HG03175 (cell line): ENCODE results near the gene EHBP1.

Experiments
- ATAC-seq: cut with Tn5 transposase; IDR thresholded peaks from one replicate; pipeline ENCODE4 v1.9.1; 2021; ENCODE audit warnings: mild to moderate bottlenecking, moderate library complexity; ENCODE audit not compliant: unreplicated experiment

EHBP1 gene

GRCh38 chr2:63047321-63048279 is 342.1 kb downstream of the EHBP1 start:
- no peak for ATAC-seq

DNA sequence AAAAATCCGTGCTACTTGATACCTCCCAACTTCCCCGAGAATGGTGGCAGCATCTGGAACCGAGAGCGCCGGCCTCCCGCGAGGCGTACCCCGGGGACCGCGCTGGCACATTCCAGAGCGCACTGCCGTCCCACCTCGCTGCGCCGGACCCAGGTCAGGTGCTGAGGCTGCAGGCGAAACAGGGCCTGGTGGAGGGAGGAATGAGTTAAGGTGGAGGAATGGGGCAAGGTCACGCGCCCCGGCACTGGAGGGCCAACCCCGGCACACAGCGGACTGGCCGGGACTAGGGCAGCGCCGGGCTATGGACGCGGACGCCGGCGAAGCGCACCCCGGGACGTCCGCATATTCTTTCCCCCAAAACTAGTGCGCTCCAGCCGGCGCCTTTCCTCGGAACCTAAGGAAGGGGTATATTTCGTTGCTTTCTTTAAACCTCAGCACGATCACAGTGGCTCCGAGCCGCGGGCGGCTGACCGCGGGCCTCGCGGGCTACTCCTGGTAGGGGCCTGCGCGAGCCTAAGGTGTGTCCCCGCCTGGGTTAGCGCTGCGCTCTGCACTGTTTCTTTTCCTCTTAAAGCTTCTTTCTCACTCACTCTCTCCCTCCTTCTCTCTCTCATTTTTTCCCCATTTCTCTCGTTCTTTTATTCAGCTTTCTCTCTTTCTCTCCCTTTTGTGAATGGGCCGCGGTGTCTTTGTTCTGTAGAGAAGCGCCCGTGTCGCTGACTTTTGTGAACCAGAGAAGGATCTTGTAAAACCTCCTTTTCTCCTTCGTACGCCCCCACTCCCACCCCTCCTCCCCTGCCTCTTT is 343.1 kb downstream of the EHBP1 start:
- no peak for ATAC-seq

- ATAC-seq: no peak
Measured at GRCh38 chr2:63049211-63049969, 343.9 kb downstream of the EHBP1 start.

DNA sequence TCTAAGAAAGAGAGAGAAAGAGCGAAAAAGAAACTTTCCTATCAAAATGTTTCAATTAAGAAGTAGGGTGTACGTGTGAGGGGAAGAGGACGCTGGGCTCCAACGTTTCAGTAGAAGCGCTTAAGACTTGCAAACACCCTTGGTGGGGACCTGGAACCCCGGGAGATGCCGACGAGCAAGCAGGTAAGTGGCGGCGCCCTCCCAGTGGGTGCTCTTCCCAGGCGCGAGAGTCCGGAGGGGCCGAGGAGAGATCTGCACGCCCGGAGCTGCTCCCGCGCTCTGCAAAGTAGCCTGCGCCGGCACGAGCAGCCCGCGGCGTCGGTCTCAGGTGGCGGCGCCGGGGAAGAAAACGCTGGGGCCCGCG is 344.4 kb downstream of the EHBP1 start:
- peak; percentile 29 for ATAC-seq

- peak; percentile 77 for ATAC-seq
Measured at GRCh38 chr2:63050334-63051041, 345.0 kb downstream of the EHBP1 start, which contains the start of gene OTX1. OTX1 (plus strand) TSS chr2:63050830; CDS start chr2:63052991, 2,161 bp downstream.

DNA sequence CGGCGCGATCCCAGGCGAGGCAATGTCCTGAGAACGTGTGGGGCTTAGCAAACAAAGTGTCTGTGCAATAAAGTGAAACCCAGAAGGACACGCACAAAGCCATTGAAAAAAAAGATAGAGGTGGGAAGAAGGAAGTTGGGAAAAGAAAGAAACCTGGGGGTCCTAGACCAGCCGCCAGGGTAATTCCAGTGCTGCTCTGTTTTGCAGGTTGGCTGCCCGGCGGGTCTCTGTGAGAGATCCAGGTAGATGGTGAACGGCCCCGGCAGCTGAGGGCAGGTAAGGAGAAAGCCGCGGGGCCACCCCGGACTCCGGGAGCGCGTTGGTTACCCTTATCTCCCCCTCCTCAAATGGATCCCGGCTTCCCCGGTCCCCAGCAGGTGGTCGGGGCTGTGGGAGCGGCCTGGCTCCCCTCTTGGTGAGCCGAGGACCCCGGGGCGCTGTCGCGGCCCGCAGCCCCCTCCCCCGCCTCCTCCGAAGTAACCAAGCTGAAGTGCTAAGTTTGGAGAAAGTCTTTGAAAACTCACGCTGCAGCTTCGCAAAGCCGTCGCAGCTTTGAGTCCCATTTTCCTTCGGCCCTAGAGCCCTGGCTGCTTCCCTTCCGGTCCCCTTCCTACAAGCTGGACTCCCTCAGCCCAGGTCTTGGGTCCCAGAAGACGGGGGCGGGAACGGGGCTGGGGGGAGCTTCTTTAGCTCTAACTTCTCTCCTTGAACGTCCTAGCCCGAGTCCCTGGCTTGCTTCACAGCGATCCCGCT is 345.7 kb downstream of the EHBP1 start:
- no peak for ATAC-seq

DNA sequence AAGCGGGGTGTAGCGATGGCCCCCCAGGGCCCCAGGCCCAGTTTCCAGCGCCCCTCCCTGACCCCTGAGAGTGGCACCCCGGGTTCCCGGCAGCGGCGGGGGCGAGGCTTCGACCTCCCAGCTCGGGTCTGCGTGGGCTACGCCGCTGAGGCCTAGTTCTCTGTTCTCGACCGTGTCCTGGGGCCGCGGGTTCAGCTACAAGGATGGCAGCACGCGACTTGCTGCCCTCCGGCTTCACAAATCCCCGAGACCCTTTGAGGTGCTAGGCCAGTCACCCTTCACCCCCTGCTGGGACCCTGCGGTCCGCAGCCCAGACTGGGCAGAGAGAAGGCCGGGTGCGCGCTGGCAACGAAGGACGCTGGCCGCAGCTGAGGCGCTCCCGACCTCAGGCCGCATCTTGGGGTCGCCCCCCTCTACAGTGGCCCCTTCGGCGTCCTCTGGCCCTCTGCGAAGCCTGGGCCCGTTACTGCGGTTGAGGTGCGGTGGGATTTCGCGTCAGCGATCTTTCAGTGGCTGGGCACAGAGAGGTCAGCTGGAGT is 346.4 kb downstream of the EHBP1 start:
- ATAC-seq: no peak

GRCh38 chr2:63052411-63053080 is 347.0 kb downstream of the EHBP1 start:
- no peak for ATAC-seq

GRCh38 chr2:63053081-63053888 is 347.8 kb downstream of the EHBP1 start:
- no peak for ATAC-seq

DNA sequence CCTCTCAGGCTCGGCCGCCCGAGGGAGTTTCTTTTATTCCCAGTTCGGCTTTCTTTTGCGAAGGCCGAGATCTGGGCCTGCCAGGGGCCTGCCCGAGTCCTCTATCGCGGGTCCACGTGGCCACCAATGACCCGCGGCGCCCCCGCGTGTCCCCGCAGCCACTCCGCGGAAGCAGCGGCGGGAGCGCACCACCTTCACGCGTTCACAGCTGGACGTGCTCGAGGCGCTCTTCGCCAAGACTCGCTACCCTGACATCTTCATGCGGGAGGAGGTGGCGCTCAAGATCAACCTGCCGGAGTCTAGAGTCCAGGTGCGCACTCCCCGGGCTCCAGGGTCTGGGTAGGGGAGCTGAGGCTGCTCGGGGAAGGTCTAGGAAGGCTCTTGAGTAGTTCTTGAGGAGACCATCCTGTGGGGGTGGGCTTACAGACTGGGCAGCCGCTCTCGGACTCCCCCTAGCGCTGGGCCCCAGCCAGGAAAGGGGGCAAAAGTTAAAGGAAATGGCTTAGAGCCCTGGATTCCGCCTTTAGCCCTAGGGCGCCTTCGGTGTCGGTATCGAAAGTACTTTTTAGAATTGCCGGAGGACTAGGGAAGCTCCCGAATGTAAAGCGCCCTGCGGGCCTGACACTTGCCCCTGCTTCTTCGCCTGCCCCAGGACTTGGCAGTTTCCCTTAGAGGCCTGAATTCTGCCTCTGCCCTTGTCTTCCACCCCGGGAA is 348.5 kb downstream of the EHBP1 start:
- no peak for ATAC-seq

DNA sequence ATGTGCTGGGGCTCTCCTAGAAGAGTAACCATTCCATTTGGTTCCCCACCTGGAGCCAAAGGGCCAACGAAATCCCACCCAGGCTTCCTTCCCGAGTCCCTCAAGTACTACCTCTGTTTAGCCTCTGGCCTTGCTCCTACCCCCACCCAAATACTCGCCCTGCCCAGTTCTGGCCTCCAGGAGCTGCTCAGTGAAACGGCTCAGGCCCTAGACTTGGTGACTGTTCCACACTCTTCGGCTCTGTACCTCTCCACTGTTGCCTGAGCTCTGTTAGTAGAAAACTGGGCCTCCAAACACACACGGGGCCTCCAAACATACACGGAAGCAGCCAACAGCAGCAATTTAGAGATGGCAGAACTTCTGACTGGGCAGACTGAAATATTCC is 349.3 kb downstream of the EHBP1 start:
- no peak for ATAC-seq

DNA sequence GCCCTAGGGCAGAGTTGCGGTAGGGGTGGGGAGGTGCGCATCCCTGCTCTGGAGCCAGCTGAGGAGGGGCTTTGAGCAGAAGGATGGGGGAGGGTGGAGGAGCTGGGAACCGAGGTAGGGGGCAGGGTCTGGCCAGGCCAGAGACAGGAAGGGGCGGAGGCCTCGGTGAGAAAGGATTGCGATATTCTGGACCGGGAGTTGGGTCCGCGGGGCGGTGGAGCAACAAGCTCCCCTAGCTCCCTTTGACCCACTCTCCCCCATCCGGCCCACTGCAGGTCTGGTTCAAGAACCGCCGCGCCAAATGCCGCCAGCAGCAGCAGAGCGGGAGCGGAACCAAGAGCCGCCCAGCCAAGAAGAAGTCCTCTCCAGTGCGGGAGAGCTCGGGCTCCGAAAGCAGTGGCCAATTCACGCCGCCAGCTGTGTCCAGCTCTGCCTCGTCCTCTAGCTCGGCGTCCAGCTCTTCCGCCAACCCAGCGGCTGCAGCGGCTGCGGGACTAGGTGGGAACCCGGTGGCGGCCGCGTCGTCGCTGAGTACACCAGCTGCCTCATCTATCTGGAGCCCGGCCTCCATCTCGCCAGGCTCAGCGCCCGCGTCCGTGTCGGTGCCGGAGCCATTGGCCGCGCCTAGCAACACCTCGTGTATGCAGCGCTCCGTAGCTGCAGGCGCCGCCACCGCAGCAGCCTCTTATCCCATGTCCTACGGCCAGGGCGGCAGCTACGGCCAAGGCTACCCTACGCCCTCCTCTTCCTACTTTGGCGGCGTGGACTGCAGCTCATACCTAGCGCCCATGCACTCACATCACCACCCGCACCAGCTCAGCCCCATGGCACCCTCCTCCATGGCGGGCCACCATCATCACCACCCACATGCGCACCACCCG is 350.0 kb downstream of the EHBP1 start:
- no peak for ATAC-seq

DNA sequence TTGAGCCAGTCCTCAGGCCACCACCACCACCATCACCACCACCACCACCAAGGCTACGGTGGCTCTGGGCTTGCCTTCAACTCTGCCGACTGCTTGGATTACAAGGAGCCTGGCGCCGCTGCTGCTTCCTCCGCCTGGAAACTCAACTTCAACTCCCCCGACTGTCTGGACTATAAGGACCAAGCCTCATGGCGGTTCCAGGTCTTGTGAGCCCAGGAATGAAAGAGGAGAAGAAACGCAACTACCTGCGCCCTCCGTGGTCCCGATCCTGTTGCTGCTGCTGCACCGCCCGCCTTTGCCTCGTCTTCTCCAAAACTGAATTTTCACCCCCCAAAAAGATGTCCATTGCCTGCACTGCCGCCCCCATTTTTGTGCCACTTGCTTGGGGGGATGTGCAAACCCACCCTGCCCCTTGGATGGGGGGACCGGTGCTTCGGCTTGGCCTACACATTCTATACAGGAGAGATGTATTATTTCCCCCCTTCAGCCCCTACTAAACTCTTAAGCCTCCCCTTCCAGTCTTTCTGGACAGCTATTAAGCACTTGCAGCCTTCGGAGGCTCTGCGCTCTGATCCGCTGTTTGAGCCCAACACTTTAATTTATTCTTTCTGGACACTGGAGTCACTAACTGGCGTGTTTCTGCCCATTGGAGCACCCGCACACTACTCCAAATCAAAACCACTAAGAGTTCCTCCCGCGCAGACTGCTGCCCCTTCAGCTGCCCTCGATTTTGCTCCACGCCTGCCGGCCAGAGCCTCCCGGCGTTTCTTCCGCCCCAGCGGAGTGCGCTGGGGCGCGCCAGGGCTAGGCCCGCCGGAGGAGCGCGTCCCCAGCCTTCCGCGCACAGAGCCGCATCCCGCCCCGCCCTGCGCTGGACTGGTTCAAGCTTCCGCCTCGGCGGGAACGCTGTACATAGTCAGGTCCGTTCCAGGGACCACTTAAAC is 350.9 kb downstream of the EHBP1 start:
- ATAC-seq: no peak

- no peak for ATAC-seq
Measured at GRCh38 chr2:63057249-63058143, 352.0 kb downstream of the EHBP1 start.
